Skin epidermis (tissue), 12 donors: ENCODE measurements around the gene KRTAP10-5.

Source experiments
- H3K27ac ChIP-seq, 21 experiments: fragments of 200-600 bp; sonication (generic) in 11 of 21; one replicate each; pipeline ENCODE4 v1.5.0; 2020; ENCODE audit warnings: mild to moderate bottlenecking in 3 of 21, inconsistent platforms in 2 of 21, moderate library complexity in 2 of 21
- H3K4me3 ChIP-seq, 7 experiments: fragments of 200-600 bp; sonication (generic) in 2 of 7; one replicate each; pipeline ENCODE4 v1.5.0; 2020; ENCODE audit warnings: inconsistent platforms in 2 of 7, mild to moderate bottlenecking in 2 of 7, moderate library complexity in 1 of 7

The KRTAP10-5 gene

DNA sequence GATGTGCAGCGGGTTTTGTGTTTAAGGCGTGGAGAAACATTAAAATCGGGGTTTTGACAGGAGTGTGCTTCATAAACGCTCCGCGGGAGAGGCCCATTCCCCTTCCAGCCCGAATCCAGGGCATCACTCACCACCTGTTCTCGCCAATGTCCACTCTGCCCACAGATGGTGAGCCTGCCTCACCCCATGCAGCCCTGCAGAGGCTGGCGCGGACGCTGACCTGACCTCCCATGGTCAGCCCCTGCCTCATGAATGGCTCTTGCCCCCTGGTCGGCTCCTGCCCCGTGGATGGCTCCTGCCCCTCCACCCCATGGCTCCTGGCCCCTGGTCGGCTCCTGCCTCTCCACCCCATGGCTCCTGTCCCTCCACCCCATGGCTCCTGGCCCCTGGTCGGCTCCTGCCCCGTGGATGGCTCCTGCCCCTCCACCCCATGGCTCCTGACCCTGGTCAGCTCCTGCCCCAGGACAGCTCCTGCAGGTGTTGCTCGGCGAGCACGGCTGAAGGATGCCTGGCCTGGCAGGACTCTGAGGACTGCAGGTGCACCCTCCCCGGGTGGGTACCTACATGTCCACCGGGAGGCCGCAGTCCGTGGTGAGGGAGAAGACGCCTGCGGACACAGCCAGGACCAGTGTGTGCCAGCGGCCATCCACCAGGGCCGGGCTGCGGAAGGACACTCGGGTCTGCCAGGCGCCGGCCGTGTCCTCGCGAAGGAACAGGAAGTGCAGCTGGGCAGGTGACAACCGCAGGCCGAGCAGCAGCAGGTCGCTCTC lies 47.1 kb downstream of the KRTAP10-5 start:
- H3K4me3 ChIP-seq: no peak overlapping the region
- H3K27ac ChIP-seq: no peak overlapping the region

DNA sequence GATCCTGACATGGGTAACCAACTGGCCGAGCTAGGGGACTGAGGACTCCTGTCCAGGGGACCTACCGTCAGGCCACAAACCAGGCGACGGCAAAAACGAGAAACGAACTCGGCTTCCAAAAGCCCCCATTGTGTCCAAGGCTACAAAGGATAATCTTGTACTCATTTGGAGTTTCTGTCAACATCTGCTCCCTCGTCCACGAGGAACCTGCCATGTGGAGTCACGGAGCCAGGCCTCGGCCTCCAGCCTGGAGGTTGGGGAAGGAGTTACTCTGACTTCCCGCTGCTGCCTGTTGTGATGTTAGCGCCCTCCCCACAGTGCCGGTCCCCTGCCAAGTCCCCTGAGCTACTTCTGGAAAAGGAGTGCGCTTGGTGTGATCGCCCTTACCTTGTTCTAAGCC lies 47.7 kb downstream of the KRTAP10-5 start:
- H3K27ac ChIP-seq: no peak overlapping the region

DNA sequence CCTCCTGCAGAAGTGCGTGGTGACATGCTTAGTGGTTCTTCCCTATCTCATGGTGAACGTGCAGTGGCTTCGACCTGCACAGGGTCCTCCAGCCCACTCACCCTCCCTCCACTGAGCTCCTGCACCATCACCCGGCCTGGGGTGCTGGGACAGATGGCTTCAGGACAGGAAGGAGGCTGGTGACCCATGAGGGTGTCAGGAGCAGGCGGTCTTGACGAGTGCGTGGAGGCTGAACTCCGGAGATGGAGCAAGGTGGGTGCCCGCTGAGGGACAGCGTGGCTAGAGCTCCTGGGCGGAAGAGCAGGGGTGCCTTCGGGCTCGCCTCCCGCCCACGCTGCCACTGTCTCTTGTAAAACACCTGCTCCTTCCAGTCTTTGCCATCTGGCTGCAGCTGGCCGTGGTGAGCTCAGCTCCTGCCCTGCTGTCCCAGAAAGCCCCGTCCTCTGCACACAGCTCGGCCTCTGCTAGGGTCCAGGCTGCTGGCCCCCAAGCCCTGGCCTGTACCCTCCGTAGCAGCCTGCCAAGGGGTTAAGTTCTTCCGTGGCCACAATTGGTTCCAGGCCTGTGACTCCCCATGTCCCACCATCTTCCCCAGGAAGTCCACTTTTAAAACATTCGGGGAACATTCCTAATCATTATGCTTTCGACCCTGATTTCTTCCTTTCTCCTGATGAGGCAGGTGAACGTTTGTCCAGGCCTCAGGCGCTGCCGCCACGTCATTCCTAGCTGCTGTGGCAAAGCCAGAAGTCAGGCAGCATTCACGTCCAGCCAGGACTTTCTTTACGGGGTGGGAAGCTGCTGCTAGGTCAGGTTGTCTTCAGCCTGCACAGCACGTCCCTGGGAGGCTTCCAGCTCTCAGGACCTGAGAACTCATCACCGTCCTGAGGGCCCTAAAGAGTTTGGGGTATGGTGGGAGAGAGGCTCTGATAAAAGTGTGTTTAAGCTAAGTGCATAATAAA lies 48.5 kb downstream of the KRTAP10-5 start:
- H3K27ac ChIP-seq: no peak overlapping the region
- no peak overlapping the region for H3K4me3 ChIP-seq

More for the DNA sequence above, 47.7 kb downstream of the KRTAP10-5 start:
- H3K4me3 ChIP-seq: no peak overlapping the region

DNA sequence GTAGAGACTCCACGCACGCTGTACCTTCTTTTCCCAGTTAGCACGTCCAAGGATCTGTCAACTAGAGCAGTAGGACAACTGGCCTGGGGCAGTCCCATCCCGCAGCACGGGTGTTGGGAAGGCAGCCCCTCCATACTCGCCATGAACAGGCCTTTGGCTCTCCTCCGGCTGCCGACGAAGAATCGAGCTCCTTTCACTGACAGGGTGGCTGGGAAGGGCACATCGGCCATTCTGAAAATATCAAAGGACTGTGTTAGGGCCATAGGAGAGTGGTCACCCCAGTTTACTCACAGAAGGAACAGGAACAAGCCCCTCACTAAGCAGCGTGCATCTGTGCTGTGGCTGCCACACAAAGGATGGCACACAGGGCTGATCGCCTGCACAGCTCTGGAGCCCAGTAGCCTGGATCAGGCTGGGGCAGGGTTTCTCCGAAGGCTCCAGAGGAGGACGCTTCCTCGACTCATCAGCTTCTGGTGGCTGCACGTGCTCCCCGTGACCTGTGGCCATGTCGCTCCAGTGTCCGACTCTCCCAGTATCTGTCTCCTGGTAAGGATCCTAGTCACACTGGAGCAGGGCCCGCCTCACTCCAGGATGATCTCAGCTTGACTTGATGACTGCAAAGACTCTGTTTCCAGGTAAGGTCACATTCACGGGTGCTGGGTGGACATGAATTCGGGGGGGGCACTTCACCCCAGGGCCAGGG lies 49.4 kb downstream of the KRTAP10-5 start:
- H3K4me3 ChIP-seq: no peak overlapping the region
- H3K27ac ChIP-seq: no peak overlapping the region

DNA sequence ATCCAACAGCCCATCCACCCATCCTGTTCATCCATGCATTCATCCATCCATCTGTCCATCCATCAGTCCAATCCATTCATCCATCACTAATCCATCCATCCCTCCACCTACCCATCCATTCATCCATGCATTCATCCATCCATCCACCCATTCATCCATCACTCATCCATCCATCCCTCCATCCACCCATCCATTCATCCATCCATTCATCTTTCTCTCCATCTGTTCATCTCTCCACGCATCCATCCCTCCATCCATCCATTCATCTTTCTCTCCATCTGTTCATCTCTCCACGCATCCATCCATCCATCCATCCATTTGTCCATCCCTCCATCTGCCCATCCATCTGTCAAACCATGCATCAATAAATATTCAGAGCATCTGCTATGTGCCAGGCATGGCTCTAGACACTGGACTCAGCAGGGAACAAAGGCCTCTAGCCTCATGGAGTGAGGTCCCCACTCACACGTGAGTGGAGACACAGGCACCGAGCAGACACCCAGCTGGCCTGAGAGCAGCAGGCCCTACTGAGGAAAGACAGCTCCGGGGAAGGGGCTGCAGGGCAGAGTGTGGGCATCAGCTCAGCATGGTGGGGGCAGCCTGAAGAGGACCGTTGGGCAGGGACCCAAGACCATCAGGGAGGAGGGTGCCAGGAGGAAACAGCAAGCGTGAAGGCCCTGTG lies 50.0 kb downstream of the KRTAP10-5 start:
- H3K4me3 ChIP-seq: no peak overlapping the region
- no peak overlapping the region for H3K27ac ChIP-seq

DNA sequence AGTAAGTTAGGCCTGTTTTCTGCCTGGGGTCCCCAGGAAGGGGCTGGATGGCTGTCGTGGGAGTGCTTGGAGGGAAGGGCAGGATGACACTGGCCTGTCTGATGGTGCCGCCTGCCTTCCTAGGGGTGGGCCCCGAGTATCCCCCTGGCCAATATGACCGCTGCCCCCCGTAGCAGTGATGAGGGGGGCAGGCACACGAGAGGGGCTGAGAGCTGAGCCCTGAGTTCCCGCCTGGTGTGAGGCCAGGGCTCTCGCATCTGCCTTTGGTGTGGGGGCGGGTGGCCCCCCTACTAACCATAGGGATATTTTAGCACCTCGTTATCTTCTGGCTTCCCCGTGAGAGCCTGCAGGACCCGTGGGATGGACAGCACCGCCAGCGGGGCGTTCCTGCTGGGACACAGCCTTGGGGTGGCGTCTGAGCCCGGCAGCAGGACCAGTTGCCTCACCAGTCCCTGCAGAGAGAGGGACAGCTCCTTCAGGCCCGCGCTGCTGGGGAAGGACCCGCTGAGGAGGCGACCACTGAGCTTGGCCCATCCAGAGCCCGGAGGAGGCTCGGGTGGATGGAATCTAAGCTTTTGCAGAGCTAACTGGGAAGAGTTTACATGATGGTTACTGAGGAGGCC lies 50.8 kb downstream of the KRTAP10-5 start:
- Histone ChIP-seq H3K27ac (no peak overlapping the region), H3K4me3 (no peak overlapping the region)
